NCI-H187 (cell line): ENCODE results near the gene SLC6A12.
"Not testable (repeated sequence)": the region's sequence is repeated elsewhere in the genome, so short reads cannot be mapped to it uniquely, and the experiment has no call there.

ENCODE experiments used
- DNase-seq, 2 experiments: peaks; one replicate each; lab custom pipeline; 2025; lab: John Stamatoyannopoulos, UW

SLC6A12 gene

GRCh38 chr12:217029-217428 is 3.1 kb upstream of the SLC6A12 start:
- not testable (repeated sequence) for DNase-seq

- DNase-seq: no peak
Measured at GRCh38 chr12:215116-215515, 1.2 kb upstream of the SLC6A12 start.

- no peak for DNase-seq
Measured at GRCh38 chr12:213527-213932, 427 bp downstream of the SLC6A12 start.

GRCh38 chr12:212715-213526 is 1.0 kb downstream of the SLC6A12 start:
- no peak for DNase-seq

- no peak for DNase-seq
Measured at GRCh38 chr12:212415-212714, 1.6 kb downstream of the SLC6A12 start.

GRCh38 chr12:211639-212414 is 2.1 kb downstream of the SLC6A12 start:
- no peak for DNase-seq

GRCh38 chr12:211142-211465 is 2.9 kb downstream of the SLC6A12 start:
- DNase-seq: no peak

GRCh38 chr12:210277-211141 is 3.4 kb downstream of the SLC6A12 start:
- no peak for DNase-seq

- no peak for DNase-seq
Measured at GRCh38 chr12:209851-210250, 4.1 kb downstream of the SLC6A12 start.

GRCh38 chr12:209246-209645 is 4.7 kb downstream of the SLC6A12 start:
- DNase-seq: no peak

GRCh38 chr12:208813-209212 is 5.1 kb downstream of the SLC6A12 start:
- no peak for DNase-seq

GRCh38 chr12:207804-208203 is 6.2 kb downstream of the SLC6A12 start:
- DNase-seq: no peak

- DNase-seq: no peak
Measured at GRCh38 chr12:206746-207440, 7.1 kb downstream of the SLC6A12 start.

- no peak for DNase-seq
Measured at GRCh38 chr12:205026-205425, 8.9 kb downstream of the SLC6A12 start.

- no peak for DNase-seq
Measured at GRCh38 chr12:204261-204678, 9.7 kb downstream of the SLC6A12 start.

GRCh38 chr12:203462-204260 is 10.3 kb downstream of the SLC6A12 start:
- DNase-seq: no peak

- DNase-seq: no peak
Measured at GRCh38 chr12:203074-203461, 10.9 kb downstream of the SLC6A12 start.

- peak; percentile 18 to 50 for DNase-seq
Measured at GRCh38 chr12:202081-202731, 11.8 kb downstream of the SLC6A12 start.

GRCh38 chr12:201361-201760 is 12.6 kb downstream of the SLC6A12 start:
- no peak for DNase-seq

GRCh38 chr12:198705-199104 is 15.3 kb downstream of the SLC6A12 start:
- no peak for DNase-seq
